GM12878 (cell line): ENCODE measurements around the gene GRIN3A. TPM values are rescaled to one million over a fixed set of nuclear protein-coding genes. Genes with fewer than 3 reads are reported as not detected.

Experiments
- ATAC-seq: fragments of 200-7000 bp; cut with Tn5 transposase; 3 replicates; pipeline ENCODE4 v1.9.1; 2020; ENCODE audit warnings: mild to moderate bottlenecking, moderate library complexity
- BruUV-seq: library from RNA; stranded (reverse); fragments of 400-500 nt; replicated peaks from 2 replicates; lab custom pipeline; 2021; lab: Mats Ljungman, UMichigan
- CTCF ChIA-PET: fragments of 300-600 bp; sonication (Branson Sonifier 250); formaldehyde crosslinking; extraction: SDS; loops from one replicate; lab custom pipeline; 2021; ENCODE audit warnings: inconsistent platforms; lab: Yijun Ruan, JAX
- POLR2A ChIA-PET: fragments of 350-600 bp; formaldehyde crosslinking; extraction: SDS; loops from one replicate; lab custom pipeline; 2021; ENCODE audit warnings: inconsistent platforms; lab: Charles Lee
- RAD21 ChIA-PET: fragments of 300-600 bp; sonication (Branson Sonifier 250); formaldehyde crosslinking; loops from one replicate; lab custom pipeline; 2023; ENCODE audit warnings: antibody characterized with exemption; ENCODE audit not compliant: unreplicated experiment; lab: Charles Lee
- SMC1A ChIA-PET: fragments of 300-600 bp; sonication (Branson Sonifier 250); formaldehyde crosslinking; loops from one replicate; lab custom pipeline; 2023; ENCODE audit not compliant: unreplicated experiment, uncharacterized antibody; lab: Charles Lee
- DNase-seq: peaks from one replicate; pipeline ENCODE4 v3.0.0-alpha.2; 2011; ENCODE audit warnings: low read depth, low spot score
- FAIRE-seq: peaks from 3 replicates; lab custom pipeline; 2011; peaks lifted over from hg19 to GRCh38; lab: Jason Lieb, UNC
- H2AFZ ChIP-seq: 2 replicates; pipeline ENCODE4 v1.6.0; 2011; ENCODE audit warnings: low read depth, low read length, control low read depth; ENCODE audit not compliant: control insufficient read depth
- H3K27ac ChIP-seq: 2 replicates; pipeline ENCODE4 v1.5.1; 2011; ENCODE audit warnings: control low read depth; ENCODE audit not compliant: control insufficient read depth, insufficient read depth
- H3K27me3 ChIP-seq, 2 experiments: replicated peaks in 1 of 2; 2 replicates each; pipeline versions ENCODE4 v1.6.0 to v1.6.1; 2011; ENCODE audit warnings: low read length in 1 of 2; ENCODE audit not compliant: control insufficient read depth in 2 of 2, insufficient read depth in 2 of 2
- H3K36me3 ChIP-seq, 2 experiments: 2 replicates each; pipeline ENCODE4 v1.5.1; 2011; ENCODE audit warnings: low read length in 1 of 2; ENCODE audit not compliant: control insufficient read depth in 2 of 2, insufficient read depth in 2 of 2
- H3K4me1 ChIP-seq: 2 replicates; pipeline ENCODE4 v1.6.1; 2011; ENCODE audit warnings: mild to moderate bottlenecking, low read length, moderate library complexity, mixed read lengths; ENCODE audit not compliant: control insufficient read depth, insufficient read depth
- H3K4me2 ChIP-seq: 2 replicates; pipeline ENCODE4 v1.6.0; 2011; ENCODE audit warnings: control low read depth; ENCODE audit not compliant: control insufficient read depth, insufficient read depth
- H3K4me3 ChIP-seq: fragments of 200-600 bp; sonication (generic); 2 replicates; pipeline ENCODE4 v1.5.1; 2016
- H3K79me2 ChIP-seq: 2 replicates; pipeline ENCODE4 v1.6.0; 2011; ENCODE audit warnings: low read length; ENCODE audit not compliant: control insufficient read depth, insufficient read depth
- H3K9ac ChIP-seq: 2 replicates; pipeline ENCODE4 v1.8.0; 2011; ENCODE audit warnings: low read length, control low read depth, mixed read lengths; ENCODE audit not compliant: control insufficient read depth, insufficient read depth
- H3K9me3 ChIP-seq: replicated peaks from 3 replicates; pipeline ENCODE4 v1.5.1; 2011; ENCODE audit warnings: mild to moderate bottlenecking, low read length; ENCODE audit not compliant: control insufficient read depth, insufficient read depth
- H4K20me1 ChIP-seq: 2 replicates; pipeline ENCODE4 v1.6.0; 2011; ENCODE audit not compliant: control insufficient read depth, insufficient read depth
- CHD1 ChIP-seq: IDR thresholded peaks from 2 replicates; pipeline ENCODE4 v1.6.1; 2012; ENCODE audit warnings: low read depth, low read length, improper control_type of control experiment
- ESRRA ChIP-seq: IDR thresholded peaks from 2 replicates; pipeline ENCODE4 v1.6.1; 2012; ENCODE audit warnings: mild to moderate bottlenecking, low read length, improper control_type of control experiment
- FOS ChIP-seq: IDR thresholded peaks from 3 replicates; pipeline ENCODE4 v1.6.1; 2011; ENCODE audit warnings: borderline replicate concordance; ENCODE audit not compliant: insufficient read length; ENCODE audit errors: extremely low read depth
- HCFC1 ChIP-seq: fragments of 150-350 bp; IDR thresholded peaks from 2 replicates; pipeline ENCODE4 v1.6.1; 2014; ENCODE audit warnings: low read length
- HDAC6 ChIP-seq: fragments of 200-600 bp; sonication (generic); IDR thresholded peaks from one replicate; pipeline ENCODE4 v1.8.0; 2017; ENCODE audit warnings: antibody characterized with exemption; ENCODE audit not compliant: unreplicated experiment
- IKZF2 ChIP-seq, 2 experiments: fragments of 450-650 bp; IDR thresholded peaks; 2 replicates each; pipeline ENCODE4 v1.6.1; 2017; ENCODE audit warnings: mild to moderate bottlenecking in 2 of 2, moderate library complexity in 2 of 2
- KAT2A ChIP-seq: conservative IDR thresholded peaks from 2 replicates; pipeline ENCODE4 v1.6.1; 2011; ENCODE audit warnings: low read depth, low read length; ENCODE audit not compliant: control insufficient read depth
- KDM1A ChIP-seq: fragments of 200-600 bp; sonication (generic); IDR thresholded peaks from 2 replicates; pipeline ENCODE4 v1.6.1; 2016; ENCODE audit warnings: borderline replicate concordance
- NFIC ChIP-seq: IDR thresholded peaks from 2 replicates; pipeline ENCODE4 v1.6.1; 2012; ENCODE audit warnings: low read depth, mild to moderate bottlenecking, inconsistent platforms, low read length, moderate library complexity
- RBBP5 ChIP-seq: fragments of 200-600 bp; sonication (generic); conservative IDR thresholded peaks from 2 replicates; pipeline ENCODE4 v1.6.1; 2016
- SMAD1 ChIP-seq: fragments of 450-650 bp; IDR thresholded peaks from 2 replicates; pipeline ENCODE4 v1.6.1; 2018; ENCODE audit warnings: mild to moderate bottlenecking, low read depth; ENCODE audit not compliant: partially characterized antibody
- SRF ChIP-seq, 2 experiments: IDR thresholded peaks; 2 replicates each; pipeline ENCODE4 v1.6.1; 2011; ENCODE audit warnings: low read depth in 2 of 2, low read length in 2 of 2, mild to moderate bottlenecking in 1 of 2, moderate library complexity in 1 of 2
- SUPT20H ChIP-seq: IDR thresholded peaks from 2 replicates; pipeline ENCODE4 v1.6.1; 2011; ENCODE audit warnings: low read depth, mild to moderate bottlenecking, low read length, moderate library complexity, borderline replicate concordance; ENCODE audit not compliant: control insufficient read depth
- TCF12 ChIP-seq: IDR thresholded peaks from 2 replicates; pipeline ENCODE4 v1.6.1; 2011; ENCODE audit warnings: low read depth, mild to moderate bottlenecking, low read length
- ZNF207 ChIP-seq: fragments of 450-650 bp; IDR thresholded peaks from 2 replicates; pipeline ENCODE4 v1.6.1; 2014; ENCODE audit warnings: antibody characterized with exemption, mild to moderate bottlenecking, borderline replicate concordance
- WGBS: methylation state at CpG from one replicate; pipeline ENCODE4 v1.1.6; 2016; ENCODE audit warnings: low lambda C conversion rate; ENCODE audit not compliant: insufficient replicate concordance, insufficient coverage; ENCODE audit errors: missing lambda C conversion rate; 5-methylcytosine and 5-hydroxymethylcytosine counted together
- in situ Hi-C: fragments of 300-500 bp; cut with MboI; formaldehyde crosslinking; loops from 9 replicates; pipeline ENCODE4 v1.14.3; 2018; ENCODE audit warnings: mixed read lengths
- intact Hi-C: fragments of 100-400 bp; cut with micrococcal nuclease; formaldehyde crosslinking; loops from one replicate; pipeline ENCODE4 v1.14.2; 2022; ENCODE audit not compliant: unreplicated experiment
- polyA plus RNA-seq, 11 experiments: library from polyadenylated mRNA; depleted of rRNA in 4 of 11; unstranded in 6 of 11; stranded (reverse) in 5 of 11; fragments of >200 nt; fragmentation: Nextera tagmentation in 4 of 11; fragmentation: Illumina TruSeq in 1 of 11; extraction: Ambion mirVana in 4 of 11; extraction: Trizol in 1 of 11; gene quantifications; 1 replicate in 1 of 11; 2 replicates in 10 of 11; pipeline versions ENCODE4 v1.2.1 to v1.2.3, GENCODE V29; 2011 to 2016; ENCODE audit warnings: inconsistent platforms in 2 of 11, missing spikeins in 2 of 11, low read depth in 1 of 11
- total RNA-seq, 4 experiments: library from RNA; depleted of rRNA in 3 of 4; stranded (reverse); fragments of >200 nt in 3 of 4; fragmentation: Illumina TruSeq in 1 of 4; extraction: Trizol in 1 of 4; gene quantifications; 2 replicates each; pipeline versions ENCODE4 v1.2.1 to v1.2.3, GENCODE V29; 2013 to 2021
- TF ChIP-seq, protein P1 (sequence below): IDR thresholded peaks from 2 replicates; pipeline ENCODE4 v1.6.1; 2012; ENCODE audit warnings: low read depth, low read length, improper control_type of control experiment
- TF ChIP-seq, protein P2 (sequence below): IDR thresholded peaks from 2 replicates; pipeline ENCODE4 v1.6.1; 2011; ENCODE audit warnings: mild to moderate bottlenecking, low read depth, low read length, moderate library complexity; ENCODE audit not compliant: insufficient replicate concordance
- TF ChIP-seq, protein P3 (sequence below): IDR thresholded peaks from 2 replicates; pipeline ENCODE4 v1.6.1; 2011; ENCODE audit warnings: borderline replicate concordance, low read depth, mild to moderate bottlenecking, moderate library complexity, low read length; ENCODE audit not compliant: insufficient read depth, poor library complexity, severe bottlenecking

The GRIN3A gene
- total and polyA plus RNA-seq, 10 of the 15 experiments (the other 5 are each of a cell fraction or from before 2014, with no cell fraction given): 0.03 to 0.05 (median 0.04) TPM; not detected in 7

DNA sequence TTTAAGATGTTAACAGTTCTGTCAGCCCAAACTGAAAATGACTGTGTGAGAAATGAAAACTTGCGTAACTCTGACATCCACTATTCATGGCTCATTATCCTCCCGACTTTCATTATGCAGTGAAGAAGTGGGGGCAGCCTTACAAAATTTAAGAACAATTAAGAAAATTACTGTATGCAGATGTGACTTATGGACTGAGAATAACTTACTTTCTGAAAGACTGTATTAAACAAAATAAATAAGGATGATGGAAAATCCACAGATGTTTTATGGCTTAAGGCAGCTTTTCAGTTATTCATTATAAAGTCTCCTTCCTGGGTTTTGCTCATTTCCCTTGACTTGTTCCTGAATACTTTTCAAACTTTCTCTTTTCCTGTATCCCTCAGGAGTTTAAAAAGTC is 55.2 kb downstream of the GRIN3A start:
- TF ChIP-seq, protein P1, sequence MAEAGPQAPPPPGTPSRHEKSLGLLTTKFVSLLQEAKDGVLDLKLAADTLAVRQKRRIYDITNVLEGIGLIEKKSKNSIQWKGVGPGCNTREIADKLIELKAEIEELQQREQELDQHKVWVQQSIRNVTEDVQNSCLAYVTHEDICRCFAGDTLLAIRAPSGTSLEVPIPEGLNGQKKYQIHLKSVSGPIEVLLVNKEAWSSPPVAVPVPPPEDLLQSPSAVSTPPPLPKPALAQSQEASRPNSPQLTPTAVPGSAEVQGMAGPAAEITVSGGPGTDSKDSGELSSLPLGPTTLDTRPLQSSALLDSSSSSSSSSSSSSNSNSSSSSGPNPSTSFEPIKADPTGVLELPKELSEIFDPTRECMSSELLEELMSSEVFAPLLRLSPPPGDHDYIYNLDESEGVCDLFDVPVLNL: no peak
- TF ChIP-seq CHD1 (no peak), KDM1A (no peak), ESRRA (no peak), ZNF207 (no peak), HDAC6 (no peak), SUPT20H (no peak), KAT2A (no peak), NFIC (no peak), FOS (no peak), SMAD1 (no peak), IKZF2 (IDR thresholded peaks at IDR 0.05) (no peak), SRF (IDR thresholded peaks at IDR 0.05; ENCODE audit: low read depth in 2 of 2, low read length in 2 of 2) (no peak), RBBP5 (no peak), HCFC1 (no peak), TCF12 (no peak)
- TF ChIP-seq, protein P2, sequence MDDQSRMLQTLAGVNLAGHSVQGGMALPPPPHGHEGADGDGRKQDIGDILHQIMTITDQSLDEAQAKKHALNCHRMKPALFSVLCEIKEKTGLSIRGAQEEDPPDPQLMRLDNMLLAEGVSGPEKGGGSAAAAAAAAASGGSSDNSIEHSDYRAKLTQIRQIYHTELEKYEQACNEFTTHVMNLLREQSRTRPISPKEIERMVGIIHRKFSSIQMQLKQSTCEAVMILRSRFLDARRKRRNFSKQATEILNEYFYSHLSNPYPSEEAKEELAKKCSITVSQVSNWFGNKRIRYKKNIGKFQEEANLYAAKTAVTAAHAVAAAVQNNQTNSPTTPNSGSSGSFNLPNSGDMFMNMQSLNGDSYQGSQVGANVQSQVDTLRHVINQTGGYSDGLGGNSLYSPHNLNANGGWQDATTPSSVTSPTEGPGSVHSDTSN: no peak
- TF ChIP-seq, protein P3, sequence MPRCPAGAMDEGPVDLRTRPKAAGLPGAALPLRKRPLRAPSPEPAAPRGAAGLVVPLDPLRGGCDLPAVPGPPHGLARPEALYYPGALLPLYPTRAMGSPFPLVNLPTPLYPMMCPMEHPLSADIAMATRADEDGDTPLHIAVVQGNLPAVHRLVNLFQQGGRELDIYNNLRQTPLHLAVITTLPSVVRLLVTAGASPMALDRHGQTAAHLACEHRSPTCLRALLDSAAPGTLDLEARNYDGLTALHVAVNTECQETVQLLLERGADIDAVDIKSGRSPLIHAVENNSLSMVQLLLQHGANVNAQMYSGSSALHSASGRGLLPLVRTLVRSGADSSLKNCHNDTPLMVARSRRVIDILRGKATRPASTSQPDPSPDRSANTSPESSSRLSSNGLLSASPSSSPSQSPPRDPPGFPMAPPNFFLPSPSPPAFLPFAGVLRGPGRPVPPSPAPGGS: no peak
- Histone ChIP-seq H3K4me2 (no peak overlapping the region), H4K20me1 (no peaks in the 10 kb centered on the region), H2AFZ (no peak overlapping the region), H3K4me1 (no peaks in the 10 kb centered on the region), H3K4me3 (no peak overlapping the region), H3K9me3 (no peaks in the 10 kb centered on the region), H3K27me3 (no peaks in the 10 kb centered on the region), H3K9ac (no peak overlapping the region), H3K79me2 (no peaks in the 10 kb centered on the region), H3K36me3 (no peaks in the 10 kb centered on the region), H3K27ac (no peak overlapping the region)
- no peak for FAIRE-seq
- no peak for DNase-seq
- no peak for ATAC-seq
- WGBS: 48% methylated on average over 2 of the region's 2 CpGs
- BruUV-seq: no TSS peak
- ChIA-PET SMC1A (no interaction called here), CTCF (no interaction called here), RAD21 (no interaction called here), POLR2A (no interaction called here)
- intact Hi-C loops: no loop called here
- in situ Hi-C loops: no loop called here
